HG03457 (cell line): ENCODE results near the gene SLC22A6.

Source experiments
- ATAC-seq: cut with Tn5 transposase; IDR thresholded peaks from one replicate; pipeline ENCODE4 v1.9.1; 2021; ENCODE audit warnings: moderate number of reproducible peaks; ENCODE audit not compliant: unreplicated experiment

SLC22A6 gene, protein sequence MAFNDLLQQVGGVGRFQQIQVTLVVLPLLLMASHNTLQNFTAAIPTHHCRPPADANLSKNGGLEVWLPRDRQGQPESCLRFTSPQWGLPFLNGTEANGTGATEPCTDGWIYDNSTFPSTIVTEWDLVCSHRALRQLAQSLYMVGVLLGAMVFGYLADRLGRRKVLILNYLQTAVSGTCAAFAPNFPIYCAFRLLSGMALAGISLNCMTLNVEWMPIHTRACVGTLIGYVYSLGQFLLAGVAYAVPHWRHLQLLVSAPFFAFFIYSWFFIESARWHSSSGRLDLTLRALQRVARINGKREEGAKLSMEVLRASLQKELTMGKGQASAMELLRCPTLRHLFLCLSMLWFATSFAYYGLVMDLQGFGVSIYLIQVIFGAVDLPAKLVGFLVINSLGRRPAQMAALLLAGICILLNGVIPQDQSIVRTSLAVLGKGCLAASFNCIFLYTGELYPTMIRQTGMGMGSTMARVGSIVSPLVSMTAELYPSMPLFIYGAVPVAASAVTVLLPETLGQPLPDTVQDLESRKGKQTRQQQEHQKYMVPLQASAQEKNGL

DNA sequence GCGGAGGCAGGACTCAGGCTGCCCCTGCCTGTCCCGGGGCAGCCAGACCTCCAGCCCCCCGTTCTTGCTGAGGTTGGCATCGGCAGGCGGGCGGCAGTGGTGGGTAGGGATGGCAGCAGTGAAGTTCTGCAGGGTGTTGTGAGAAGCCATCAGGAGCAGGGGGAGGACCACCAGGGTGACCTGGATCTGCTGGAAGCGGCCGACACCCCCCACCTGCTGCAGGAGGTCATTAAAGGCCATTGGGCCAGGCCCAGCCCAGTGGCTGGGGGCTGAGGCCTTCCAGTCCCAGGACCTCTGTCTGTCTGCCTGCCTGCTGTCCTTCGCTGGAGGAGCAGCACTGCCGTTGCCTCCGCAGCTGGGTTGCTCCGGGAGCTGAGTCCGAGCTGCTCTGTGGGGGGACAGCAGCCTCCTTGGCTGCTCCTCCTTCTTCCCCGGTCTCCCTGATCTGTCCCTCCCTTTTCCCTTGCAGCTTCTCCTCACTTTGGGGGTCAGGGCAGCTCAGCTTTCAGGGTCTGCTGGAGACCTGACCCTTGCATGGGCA, at the start of gene SLC22A6:
SLC22A6 (minus strand) TSS at position 517 of the 541 bp plus-strand sequence; CDS start at position 240, 277 bp downstream.
- ATAC-seq, result no peak

DNA sequence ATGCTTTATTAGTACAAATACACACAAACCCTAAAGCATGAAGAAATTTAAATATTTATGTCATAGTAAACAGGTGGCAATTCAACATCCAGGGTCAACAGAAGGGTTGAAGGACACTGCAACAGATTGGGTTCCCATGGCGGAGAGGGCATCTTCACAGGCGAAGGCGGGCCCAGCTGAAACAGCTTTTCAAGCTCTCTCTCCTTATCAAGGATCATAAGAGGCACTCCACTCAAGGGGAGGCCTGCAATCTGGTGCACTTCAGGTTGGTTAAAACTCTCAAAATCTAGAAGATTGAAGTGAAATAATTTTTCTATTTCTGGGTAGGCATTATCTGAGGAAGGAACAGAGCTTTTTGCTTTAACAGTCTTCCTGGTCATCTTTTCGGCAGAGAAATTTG, 47.7 kb upstream of the SLC22A6 start:
- ATAC-seq, result no peak

DNA sequence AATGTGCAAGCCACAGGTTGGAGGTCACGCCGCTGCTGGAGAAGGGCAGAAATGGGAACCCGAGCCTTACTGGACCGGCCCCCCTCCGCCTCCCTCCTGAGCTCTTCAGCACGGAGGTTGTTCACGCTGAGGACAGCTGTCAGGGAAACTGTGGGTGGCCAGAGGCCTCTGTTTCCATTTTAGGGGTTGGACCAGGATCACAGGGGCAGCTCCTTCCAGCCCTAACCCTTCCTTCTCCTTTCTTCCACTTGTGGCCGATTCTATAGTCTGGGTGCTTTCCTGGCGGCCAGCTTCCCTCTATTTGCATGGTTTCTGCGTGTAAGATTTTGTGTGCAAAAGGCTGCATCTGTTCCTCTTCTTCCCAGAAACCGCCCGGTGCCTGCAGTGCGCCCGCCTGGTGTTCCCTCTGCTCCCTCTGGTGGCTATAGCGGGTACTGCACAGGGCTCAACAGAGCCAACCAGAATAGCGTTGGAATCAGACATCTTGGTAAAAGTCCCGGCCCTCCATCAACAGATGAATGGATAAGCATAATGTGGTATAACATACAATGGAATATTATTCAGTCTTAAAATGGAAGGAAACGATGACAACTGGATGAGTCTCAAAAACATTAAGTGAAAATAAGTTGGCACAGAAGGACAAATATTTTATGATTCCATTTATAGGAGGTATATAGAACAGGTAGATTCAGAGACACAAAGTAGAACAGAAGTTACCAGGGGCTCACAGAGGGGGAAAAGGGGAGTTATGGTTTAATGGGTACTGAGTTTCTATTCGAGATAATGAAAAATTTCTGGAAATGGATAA, 39.3 kb upstream of the SLC22A6 start:
- no peak for ATAC-seq

DNA sequence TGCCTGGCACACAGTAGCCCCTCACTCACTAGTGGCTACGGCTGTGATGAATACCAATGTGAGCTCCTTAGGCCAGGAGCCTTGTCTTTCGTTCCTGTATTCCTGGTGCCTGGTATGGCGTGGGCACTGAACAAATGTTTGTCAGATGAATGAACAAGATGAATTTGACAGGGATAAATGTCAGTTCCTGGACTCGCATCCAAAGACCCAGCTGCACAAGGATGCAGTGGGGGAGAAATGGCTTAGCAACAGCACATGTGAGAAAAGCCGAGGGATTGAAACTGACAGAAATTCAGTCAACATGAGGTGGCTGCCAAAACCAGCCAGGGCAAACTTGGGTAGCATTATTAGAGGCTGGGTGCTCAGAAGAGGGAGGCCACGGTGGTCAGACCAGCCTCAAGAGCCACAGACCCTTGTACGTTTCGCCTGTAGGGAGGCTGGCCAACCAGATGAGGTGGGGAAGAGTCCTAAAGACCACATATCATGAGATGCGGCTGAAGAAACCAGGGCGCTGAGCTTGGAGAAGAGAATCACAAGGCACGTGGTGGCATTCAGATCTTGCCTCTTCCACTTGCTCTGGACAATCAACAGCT, 38.6 kb upstream of the SLC22A6 start:
- ATAC-seq, result no peak

DNA sequence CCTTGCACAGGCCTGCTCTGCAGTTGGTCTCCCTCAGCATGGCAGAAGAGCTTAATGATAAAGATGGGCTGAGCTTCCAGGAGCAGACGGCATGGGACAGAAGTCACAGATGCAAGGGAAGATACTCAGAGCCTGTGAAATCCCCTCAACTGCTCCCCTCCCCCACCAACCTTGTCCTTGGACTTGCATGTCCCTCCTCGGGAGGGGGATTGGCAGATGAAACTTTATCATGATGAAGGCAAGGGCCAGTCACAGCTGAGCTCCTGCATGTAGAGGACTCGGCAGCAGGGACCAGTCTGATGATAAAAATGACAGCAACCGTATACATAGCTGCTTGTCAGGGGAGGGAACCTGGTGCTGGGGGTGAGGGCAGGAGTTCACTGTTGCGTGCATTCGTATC, 37.7 kb upstream of the SLC22A6 start:
- no peak for ATAC-seq

DNA sequence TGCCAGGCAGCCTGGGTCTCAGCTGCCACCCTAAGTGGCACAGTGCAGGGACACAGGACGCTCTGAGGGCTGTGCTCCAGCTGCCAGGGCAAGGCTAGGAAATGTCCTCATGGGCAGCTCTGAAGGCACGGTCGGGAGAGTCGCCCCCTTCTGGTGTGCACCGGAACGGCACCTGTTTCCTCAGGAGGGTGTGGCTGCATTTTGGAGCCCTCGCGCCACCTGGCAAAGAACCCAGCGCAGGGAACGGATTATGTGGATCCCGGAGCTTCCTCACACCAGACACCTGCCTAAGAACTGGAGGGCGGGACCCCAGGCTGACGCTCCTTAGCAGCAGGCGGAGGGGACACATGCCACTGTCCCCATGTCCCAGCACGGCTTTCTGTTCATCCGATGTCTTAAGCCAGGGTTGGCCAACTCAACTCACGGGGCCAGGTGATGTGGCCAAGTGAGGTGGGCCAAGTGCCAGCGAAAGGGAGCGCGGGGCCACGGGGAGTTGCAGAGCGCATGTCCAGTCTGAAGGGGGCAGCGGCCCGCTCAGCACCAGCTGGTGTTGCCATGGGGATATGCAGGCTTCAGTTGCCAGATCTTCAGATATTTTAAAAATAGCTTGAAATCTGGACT, 36.0 kb upstream of the SLC22A6 start:
- no peak for ATAC-seq

DNA sequence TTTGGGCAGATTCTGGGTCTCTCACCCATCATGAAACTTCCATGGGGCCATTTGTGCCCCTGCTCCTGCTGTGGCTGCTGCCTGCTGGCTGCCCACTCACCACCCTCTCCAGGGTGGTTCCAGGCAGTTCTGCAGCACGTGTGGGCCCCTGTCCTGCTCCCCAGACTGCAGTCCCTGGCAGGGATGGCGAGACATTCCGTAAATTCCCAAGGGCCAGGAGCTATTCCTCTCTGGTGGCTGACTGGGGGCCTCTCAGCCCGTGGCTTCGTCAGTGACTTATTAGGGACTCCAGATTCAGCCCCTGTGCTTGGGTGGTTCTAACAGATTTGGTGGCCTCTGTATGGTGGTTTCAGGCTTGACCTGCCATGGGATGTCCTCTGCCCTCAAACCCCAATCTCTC, 34.7 kb upstream of the SLC22A6 start:
- ATAC-seq, result no peak

DNA sequence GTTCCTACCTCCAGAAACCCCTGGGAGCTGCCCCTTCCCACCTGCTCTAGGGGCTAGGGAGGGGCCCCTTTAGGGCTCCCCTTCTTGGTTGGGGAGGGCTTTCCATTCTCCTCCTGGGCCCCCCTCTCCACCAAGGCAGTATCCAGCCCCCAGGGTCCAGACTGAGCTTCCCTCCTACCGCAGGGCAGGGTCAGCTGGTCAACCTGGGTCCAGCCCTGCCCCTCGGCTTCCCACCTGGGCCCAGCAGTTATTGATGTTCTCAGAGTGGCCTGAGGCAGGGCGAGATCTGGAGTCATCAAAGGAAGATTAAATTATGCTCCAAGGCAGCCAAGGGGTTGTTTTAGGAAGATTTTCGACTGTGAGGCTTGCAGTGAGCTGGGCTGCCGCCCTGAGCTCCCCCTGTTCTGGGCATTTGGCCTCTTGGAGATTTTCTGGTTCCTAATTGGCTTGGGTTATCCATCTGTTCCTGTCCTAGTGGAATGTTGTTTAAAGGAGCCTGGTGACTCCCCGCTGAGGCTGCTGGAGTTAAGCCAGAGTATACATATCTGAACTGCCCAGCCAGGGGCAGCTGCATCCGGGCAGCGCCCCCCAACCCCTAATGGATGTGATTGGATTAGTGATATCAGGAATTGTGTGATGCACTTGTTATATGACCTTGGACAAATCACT, 32.7 kb upstream of the SLC22A6 start:
- ATAC-seq, result no peak

DNA sequence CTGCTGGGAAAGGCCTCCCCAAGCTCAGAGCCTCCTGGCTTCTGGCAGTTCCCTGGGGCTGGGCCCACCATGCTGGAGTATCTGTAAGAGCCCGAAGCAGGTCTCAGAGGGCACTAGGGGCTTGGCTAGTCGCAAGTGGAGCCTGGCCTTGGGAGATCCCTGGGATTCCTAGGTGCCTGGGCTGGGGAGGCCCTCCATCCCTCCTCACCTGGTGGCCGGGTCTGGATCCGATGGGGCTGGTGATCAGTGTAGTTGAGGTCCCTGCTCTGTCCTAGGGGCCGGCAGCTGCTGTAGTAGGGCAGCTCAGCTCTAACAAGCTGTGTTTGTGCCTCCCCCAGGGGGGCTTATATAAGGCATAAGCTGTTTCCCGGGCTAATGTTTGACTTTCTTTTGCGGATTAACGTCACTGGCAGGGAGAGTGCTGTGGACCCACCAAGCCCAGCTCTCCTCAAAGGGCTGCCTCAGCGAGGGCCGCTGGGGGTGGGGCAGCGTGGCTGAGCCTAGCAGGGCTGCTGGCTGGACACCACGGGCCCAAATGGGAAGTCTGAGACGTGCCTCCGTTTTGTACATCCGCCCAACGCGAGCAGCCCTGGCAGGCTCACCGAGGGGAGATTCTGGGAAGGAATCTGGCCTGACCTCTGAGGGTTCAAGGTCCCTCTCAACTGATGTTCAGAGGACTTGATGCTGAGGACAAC, 30.9 kb upstream of the SLC22A6 start, which contains the start of gene SLC22A8:
SLC22A8 (minus strand) TSS at position 321 of the 695 bp plus-strand sequence. CDS start 883 bp downstream, outside the sequence.
- ATAC-seq, result no peak

DNA sequence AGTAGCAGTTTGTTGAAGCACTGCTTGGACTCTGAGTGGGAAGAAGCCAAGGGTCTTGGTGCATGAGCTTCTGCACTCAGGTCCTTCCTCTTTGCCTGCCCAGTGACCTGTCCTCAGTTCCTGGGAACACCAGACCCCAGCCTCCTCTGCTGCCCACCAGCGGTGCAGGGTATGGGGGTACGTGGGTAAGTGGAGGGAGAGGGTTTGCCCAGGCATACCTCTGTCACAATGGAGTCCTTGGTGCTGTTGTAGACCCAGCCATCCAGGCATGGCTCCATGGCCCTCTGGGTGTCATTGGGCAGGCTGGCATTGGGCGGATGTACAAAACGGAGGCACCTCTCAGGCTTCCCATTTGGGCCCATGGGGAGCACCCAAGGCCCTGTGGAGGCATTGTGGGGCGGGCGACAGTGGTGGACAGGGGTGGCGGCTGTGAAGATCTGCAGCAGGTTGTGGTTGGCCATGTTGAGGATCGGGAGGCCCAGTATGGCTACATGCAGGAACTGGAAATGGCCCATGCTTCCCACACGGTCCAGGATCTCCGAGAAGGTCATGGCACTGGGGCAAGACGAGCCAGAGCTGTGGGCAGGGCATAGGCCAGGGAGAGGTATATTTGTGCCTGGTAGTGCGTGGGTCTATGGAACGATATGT, 29.8 kb upstream of the SLC22A6 start:
- no peak for ATAC-seq

DNA sequence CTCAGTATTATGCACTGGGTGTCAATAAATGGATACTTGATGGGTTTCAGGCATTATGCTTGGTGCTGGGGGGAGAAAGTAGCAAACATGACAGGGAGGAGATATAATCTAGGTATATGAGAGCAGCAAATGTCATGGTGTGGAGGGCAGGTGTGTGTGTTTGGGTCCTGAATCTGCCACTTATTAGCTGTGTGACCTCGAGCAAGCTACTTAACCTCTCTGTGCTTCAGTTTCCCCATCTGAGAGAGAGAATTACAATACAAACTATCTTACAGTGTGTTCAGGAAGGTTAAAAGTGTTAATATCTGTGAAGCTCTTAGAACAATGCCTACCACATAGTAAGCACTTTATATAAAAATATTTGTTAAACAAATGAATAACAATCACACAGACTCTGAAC, 28.1 kb upstream of the SLC22A6 start:
- no peak for ATAC-seq

DNA sequence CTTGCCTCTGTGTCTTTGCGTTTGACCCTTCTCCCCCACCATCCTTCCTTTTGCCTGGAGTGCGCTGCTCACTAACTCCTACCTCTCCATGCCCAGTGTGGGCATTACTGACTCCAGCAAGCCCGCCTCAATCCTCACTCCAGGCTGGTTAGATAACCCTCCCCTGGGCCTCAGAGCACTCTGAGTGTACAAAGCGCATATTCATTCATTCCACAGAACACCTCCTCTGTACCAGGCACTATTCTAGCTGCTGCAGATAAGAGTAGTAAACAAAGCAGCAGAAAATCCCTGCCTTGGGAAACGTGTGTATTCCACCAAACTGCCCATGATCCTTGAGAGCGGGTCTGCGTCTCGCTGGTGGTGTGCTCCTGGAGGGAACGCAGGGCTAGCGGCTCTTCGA, 27.7 kb upstream of the SLC22A6 start:
- no peak for ATAC-seq

DNA sequence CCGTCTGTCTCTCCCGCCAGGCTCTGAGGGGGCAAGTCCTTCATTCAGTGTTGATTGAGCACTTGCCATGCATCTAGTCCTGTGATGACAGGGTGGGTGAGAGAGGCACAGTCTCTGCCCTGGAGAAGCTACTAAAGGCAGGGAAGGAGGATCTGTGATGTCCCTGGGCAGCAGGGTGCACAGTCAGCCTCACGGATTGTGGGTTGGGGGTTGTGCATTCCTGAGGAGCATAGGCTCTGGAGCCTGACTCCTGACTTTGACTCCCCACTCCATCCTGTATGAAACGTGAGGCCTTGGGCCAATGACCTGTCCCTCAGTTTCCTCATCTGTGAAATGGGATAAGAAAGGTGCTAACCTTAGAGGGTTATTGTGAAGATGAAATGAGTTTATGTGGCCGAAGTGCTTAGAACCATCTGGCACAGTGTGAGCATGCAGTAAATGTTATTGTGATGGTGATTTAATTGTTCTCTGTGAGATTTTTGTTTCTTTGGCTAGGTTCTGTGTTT, 26.2 kb upstream of the SLC22A6 start:
- ATAC-seq, result no peak

DNA sequence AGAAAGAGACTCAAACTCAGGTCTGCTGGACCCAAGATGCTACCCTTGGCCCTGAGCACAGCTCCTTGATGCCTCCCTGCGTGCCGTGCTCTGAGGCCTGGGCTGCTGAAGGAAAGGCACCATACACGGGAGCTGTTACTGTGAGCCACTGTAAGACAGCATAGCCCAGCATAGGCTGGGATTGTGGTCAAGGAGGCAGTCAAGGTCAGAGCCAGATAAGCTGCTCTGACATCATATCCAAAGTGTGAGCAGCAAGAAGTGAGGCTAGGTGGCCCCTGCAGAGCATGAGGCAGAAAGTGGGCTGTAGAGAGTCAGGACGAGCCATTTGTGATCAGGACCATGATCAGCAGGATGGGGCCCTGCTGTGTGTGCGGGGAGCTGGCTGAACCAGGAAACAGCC, 23.2 kb upstream of the SLC22A6 start:
- no peak for ATAC-seq

DNA sequence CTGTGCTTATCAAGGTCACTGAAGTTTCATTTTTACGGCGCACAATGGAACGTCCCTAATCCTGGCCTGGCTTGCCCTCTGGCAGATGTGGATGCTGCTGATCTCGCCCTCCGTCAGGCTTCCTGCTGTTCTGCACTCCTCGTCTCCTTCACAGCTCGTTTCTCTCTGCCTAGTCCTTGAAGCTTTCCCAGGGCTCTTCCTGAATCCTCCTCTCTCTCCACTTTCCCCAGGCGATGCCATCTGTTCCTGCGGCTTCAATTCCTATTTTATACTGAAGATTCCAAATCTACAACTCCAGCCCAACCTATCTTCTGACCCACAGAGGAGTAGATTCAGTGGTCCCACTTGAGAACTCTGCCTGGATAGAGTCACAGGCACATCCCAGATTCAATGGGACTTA, 16.7 kb upstream of the SLC22A6 start:
- no peak for ATAC-seq

DNA sequence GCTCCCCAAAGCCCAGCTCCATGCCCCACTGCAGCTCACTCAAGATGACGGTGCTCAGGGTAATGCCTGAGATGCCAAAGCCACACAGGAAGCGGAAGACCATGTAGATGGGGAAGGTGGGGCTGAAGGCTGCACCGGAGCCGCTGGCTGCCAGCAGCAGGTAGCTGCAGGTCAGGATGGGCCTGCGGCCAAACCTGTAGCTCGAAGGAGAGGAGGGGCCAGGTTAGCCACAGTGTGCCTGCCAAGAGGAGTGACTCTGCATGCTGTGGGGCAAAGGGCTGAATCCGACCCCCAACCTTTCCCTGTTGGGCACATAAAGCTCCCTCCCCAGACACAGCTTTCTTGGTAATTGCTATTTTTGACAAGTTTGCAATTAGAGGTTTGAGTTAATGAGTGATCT, 14.9 kb upstream of the SLC22A6 start:
- ATAC-seq, result no peak

DNA sequence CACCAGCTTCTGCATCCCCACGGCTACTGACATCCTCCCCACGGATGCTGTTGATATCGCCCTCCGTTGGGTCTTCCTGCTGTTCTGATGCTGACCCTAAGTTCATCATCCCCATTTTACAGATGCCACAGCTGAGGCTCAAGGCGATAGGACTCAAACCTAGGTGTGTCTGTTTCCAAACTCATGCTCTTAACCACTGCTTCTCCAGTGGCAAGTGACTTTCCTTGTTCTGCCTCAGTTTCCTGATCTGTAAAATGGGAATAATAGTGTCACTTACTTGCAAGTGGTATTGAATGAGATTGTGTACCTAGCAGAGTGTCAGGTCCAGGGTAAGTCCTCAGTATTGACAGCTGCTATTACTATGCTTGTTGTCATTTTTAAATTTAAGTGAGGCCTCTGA, 14.4 kb upstream of the SLC22A6 start:
- no peak for ATAC-seq

DNA sequence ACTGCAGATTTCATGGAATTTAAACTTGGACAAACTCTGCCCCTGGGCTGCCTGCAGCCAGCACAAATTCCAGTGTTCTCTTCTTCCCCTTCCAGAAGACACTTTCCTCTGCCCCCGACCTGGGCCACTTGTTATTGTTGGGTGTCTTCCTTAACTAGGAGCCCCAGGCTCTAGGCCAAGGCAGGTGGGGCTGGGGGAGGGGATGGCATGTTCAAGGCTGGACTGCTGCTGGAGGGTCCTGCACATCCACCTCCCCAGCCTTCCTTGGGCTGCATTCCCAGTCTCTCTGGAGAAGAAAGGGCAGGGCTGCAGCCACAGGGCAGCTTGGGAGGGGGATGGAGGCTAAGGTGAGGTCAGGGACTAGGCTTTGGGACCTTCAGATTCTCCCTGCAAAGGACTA, 11.5 kb upstream of the SLC22A6 start:
- no peak for ATAC-seq

DNA sequence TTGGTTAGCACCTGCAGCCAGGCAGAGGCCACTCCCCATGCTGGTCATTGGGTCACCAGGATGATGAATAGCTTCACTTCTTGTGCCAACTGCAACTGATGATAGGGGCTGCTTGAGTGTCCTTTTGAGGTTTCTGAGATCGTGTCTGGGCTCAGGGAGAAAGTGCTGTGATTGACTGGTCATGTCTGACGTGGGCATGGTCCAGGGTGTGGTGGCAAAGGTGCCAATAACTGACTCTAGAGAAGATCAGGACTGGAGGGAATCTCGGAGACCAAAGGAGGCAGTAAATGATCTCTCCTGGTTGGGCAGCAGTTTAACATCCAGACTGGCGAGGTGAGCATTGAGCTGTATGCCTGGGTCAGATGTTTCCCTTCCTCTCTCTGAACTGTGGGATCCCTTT, 10.0 kb upstream of the SLC22A6 start:
- ATAC-seq, result no peak
